Measurements from ENCODE around the gene PANX2. TPM values are rescaled to one million over a fixed set of nuclear protein-coding genes. Genes with fewer than 3 reads are reported as not detected.

Gene PANX2
- total and polyA plus RNA-seq, 9 of the 15 experiments (the other 6 are each of a cell fraction or from before 2014, with no cell fraction given): 0.01 to 3.9 (median 0.67) TPM; not detected in 1

DNA sequence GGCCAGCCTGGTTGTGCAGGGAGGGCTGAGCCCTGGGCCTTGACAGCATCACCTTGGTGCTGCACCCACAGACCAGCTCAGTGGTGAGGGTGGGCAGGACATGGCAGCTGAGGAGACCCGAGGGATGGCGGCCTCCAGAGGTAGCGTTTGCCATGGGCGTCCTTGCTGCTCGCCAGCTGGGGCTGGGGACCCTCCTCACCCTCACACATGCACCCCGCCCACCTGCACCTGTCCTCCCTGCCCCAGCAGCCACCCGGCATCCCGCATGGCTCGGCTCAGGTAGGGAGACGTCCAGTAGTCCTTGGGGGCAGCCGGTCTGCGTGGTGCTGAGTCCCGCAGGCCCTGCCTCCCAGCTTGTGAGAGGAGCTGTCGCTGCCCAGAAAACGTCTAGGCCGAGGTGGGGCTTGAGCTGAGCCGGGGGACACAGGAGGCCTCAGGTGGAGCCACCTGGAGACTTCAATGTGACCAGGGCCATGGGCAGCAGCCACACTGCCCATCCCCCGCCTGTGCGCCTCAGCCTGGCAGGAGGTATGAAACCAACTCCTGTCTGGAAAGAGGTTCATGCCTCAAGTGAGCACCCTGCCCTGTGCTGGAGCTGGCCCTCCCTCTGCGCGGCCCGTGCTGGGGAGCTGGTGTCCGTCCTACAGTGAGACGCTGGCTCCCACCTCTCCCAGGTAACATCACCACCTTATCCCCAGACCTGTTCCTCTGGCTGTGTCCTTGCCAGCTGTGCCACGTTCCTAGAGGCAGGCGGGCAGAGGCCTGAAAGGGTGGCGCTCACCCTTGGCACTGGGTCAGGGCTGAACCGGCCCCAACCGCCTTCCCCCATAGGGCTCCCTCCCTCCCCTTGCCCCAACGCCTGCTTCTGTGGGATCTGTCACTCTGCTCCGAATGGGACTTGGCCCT lies 11.9 kb downstream of the PANX2 start:
- Histone ChIP-seq H3K79me2 (ENCODE audit: control insufficient read depth, insufficient read depth, low read length) (peaks cover 15% of the 10 kb centered on the region), H3K27me3 (ENCODE audit: control insufficient read depth in 2 of 2, insufficient read depth in 2 of 2, low read length in 2 of 2) (no peaks in the 10 kb centered on the region), H4K20me1 (replicated peaks; ENCODE audit: control insufficient read depth, insufficient read depth, low read length) (no peaks in the 10 kb centered on the region; the same call in 1 of the 2 replicates), H3K9ac (ENCODE audit: insufficient read depth in 1 of 2, low read depth in 2 of 2, low read length in 2 of 2) (peak overlapping the region in 1 of 2 experiments; percentile 17; a peak in 1 of 4 replicates), H3K9me3 (replicated peaks; ENCODE audit: control insufficient read depth, insufficient read depth, low read depth, low read length) (no peaks in the 10 kb centered on the region), H3K4me1 (replicated peaks in 1 of 2; ENCODE audit: control insufficient read depth in 2 of 2, insufficient read depth in 2 of 2, low read length in 2 of 2) (peaks cover 7 to 65% of the 10 kb centered on the region in 2 experiments), H3K36me3 (ENCODE audit: control insufficient read depth, insufficient read depth, low read length) (no peaks in the 10 kb centered on the region), H3K27ac (ENCODE audit: extremely low read depth, low read depth, low read length) (no peak overlapping the region), H3K4me3 (no peak overlapping the region), H3K4me2 (ENCODE audit: insufficient read depth, low read length) (no peak overlapping the region), H3K9me1 (ENCODE audit: control insufficient read depth, insufficient read depth, low read length) (no peaks in the 10 kb centered on the region), H2AFZ (ENCODE audit: low read depth, low read length) (no peak overlapping the region)
- ChIA-PET CTCF (ENCODE audit: low intra/inter-chr PET ratio) (no interaction called here), POLR2A (no interaction called here)
- FAIRE-seq: no peak
- intact Hi-C loops (cut with micrococcal nuclease): no loop called here
- no peak for TF ChIP-seq SRF (CRISPR knock-in tag; IDR thresholded peaks at IDR 0.05)
- peak; percentile 39; the same call in 1 of the 2 replicates for TF ChIP-seq POLR2G (IDR thresholded peaks at IDR 0.05; ENCODE audit: low read depth, low read length)
- no peak for DNase-seq (ENCODE audit: extremely low read depth in 1 of 4, low spot score in 3 of 4)
- 77% methylated on average over 12 of the region's 31 CpGs for WGBS (ENCODE audit: insufficient coverage, low coverage, missing lambda C conversion rate)
- no peak for ATAC-seq
- in situ Hi-C loops (cut with MboI): no loop called here
- no TSS peak for BruUV-seq (replicated peaks)
